ENCODE measurements around the gene GRIP1.

Gene GRIP1

GRCh38 chr12:66541426-66541825 is 137.4 kb downstream of the GRIP1 start:
- no peak for TF ChIP-seq CTCF (IDR thresholded peaks at IDR 0.05)

- TF ChIP-seq CTCF (IDR thresholded peaks at IDR 0.05) = no peak
Measured at GRCh38 chr12:66539431-66539830, 139.4 kb downstream of the GRIP1 start.

- TF ChIP-seq CTCF (IDR thresholded peaks at IDR 0.05) = no peak
Measured at GRCh38 chr12:66538970-66539369, 139.9 kb downstream of the GRIP1 start.

- TF ChIP-seq CTCF (IDR thresholded peaks at IDR 0.05) = no peak
Measured at GRCh38 chr12:66537876-66538275, 141.0 kb downstream of the GRIP1 start.

GRCh38 chr12:66533767-66534166 is 145.1 kb downstream of the GRIP1 start:
- TF ChIP-seq CTCF (IDR thresholded peaks at IDR 0.05) = no peak

- TF ChIP-seq CTCF (IDR thresholded peaks at IDR 0.05) = no peak
Measured at GRCh38 chr12:66531766-66532165, 147.1 kb downstream of the GRIP1 start.

GRCh38 chr12:66529934-66530333 is 148.9 kb downstream of the GRIP1 start:
- no peak for TF ChIP-seq CTCF (IDR thresholded peaks at IDR 0.05)

GRCh38 chr12:66516561-66516960 is 162.3 kb downstream of the GRIP1 start:
- no peak for TF ChIP-seq CTCF (IDR thresholded peaks at IDR 0.05)

Data from LNCAP (cell line).